K562 (cell line): ENCODE measurements around the gene GDAP2. TPM values are rescaled to one million over a fixed set of nuclear protein-coding genes. Genes with fewer than 3 reads are reported as not detected.

Experiments used
- BRCA1 ChIP-seq, 2 experiments: fragments of 450-650 bp in 1 of 2; sonication (generic) in 1 of 2; formaldehyde crosslinking in 1 of 2; IDR thresholded peaks; 2 replicates each; pipeline versions ENCODE4 v1.5.0 to v1.6.1; 2017 to 2020; ENCODE audit warnings: mild to moderate bottlenecking in 1 of 2, missing genetic modification reagents in 1 of 2
- CAMTA2 ChIP-seq: fragments of 250-450 bp; sonication (Bioruptor Pico); conservative IDR thresholded peaks from 2 replicates; pipeline ENCODE4 v1.5.1; 2022
- CBX1 ChIP-seq: sonication (generic); IDR thresholded peaks from 2 replicates; pipeline ENCODE4 v1.6.1; 2016; ENCODE audit warnings: antibody characterized with exemption, low read depth, mild to moderate bottlenecking
- CC2D1A ChIP-seq: fragments of 450-650 bp; IDR thresholded peaks from 2 replicates; pipeline ENCODE4 v1.6.1; 2017; ENCODE audit warnings: mild to moderate bottlenecking
- CEBPB ChIP-seq: fragments of 450-650 bp; IDR thresholded peaks from 2 replicates; pipeline ENCODE4 v1.6.1; 2016; ENCODE audit warnings: missing genetic modification characterization, missing compliant biosample characterization
- CREM ChIP-seq: IDR thresholded peaks from 2 replicates; pipeline ENCODE4 v1.6.1; 2014; ENCODE audit warnings: antibody characterized with exemption, low read depth
- ETS1 ChIP-seq: conservative IDR thresholded peaks from 2 replicates; pipeline ENCODE4 v1.6.1; 2011; ENCODE audit warnings: low read depth, mild to moderate bottlenecking, low read length; ENCODE audit not compliant: control insufficient read depth
- GATAD2A ChIP-seq: fragments of 450-650 bp; IDR thresholded peaks from 2 replicates; pipeline ENCODE4 v1.6.1; 2017
- KLF6 ChIP-seq: fragments of 250-450 bp; sonication (Bioruptor Pico); IDR thresholded peaks from 2 replicates; pipeline ENCODE4 v1.4.0; 2020; ENCODE audit warnings: mild to moderate bottlenecking, moderate library complexity, borderline replicate concordance
- MECOM ChIP-seq: fragments of 250-450 bp; sonication (Bioruptor Pico); IDR thresholded peaks from 2 replicates; pipeline ENCODE4 v1.8.0; 2022; ENCODE audit warnings: inconsistent platforms
- NCOA6 ChIP-seq: fragments of 450-650 bp; IDR thresholded peaks from 2 replicates; pipeline ENCODE4 v1.6.1; 2017; ENCODE audit warnings: mild to moderate bottlenecking
- NFATC3 ChIP-seq: fragments of 450-650 bp; IDR thresholded peaks from 2 replicates; pipeline ENCODE4 v1.6.1; 2017; ENCODE audit warnings: mild to moderate bottlenecking
- RCOR1 ChIP-seq, 2 experiments: IDR thresholded peaks; 2 replicates each; pipeline ENCODE4 v1.6.1; 2012; ENCODE audit warnings: low read depth in 2 of 2, low read length in 2 of 2, borderline replicate concordance in 1 of 2, improper control_type of control experiment in 1 of 2
- RFX7 ChIP-seq: fragments of 250-450 bp; sonication (Bioruptor Pico); IDR thresholded peaks from 2 replicates; pipeline ENCODE4 v1.5.1; 2021; ENCODE audit warnings: mild to moderate bottlenecking
- TAL1 ChIP-seq: fragments of 450-650 bp; IDR thresholded peaks from 2 replicates; pipeline ENCODE4 v1.6.1; 2016; ENCODE audit warnings: mild to moderate bottlenecking
- THRB ChIP-seq: fragments of 450-650 bp; formaldehyde crosslinking; conservative IDR thresholded peaks from 2 replicates; pipeline ENCODE4 v1.4.0; 2022; ENCODE audit warnings: mild to moderate bottlenecking, missing genetic modification characterization
- UBTF ChIP-seq, 2 experiments: IDR thresholded peaks; 2 replicates each; pipeline ENCODE4 v1.6.1; 2012; ENCODE audit warnings: improper control_type of control experiment in 2 of 2, low read depth in 2 of 2, low read length in 2 of 2, borderline replicate concordance in 1 of 2
- XRCC4 ChIP-seq: IDR thresholded peaks from one replicate; pipeline ENCODE4 v1.6.1; 2011; ENCODE audit not compliant: insufficient read depth, insufficient read length; ENCODE audit errors: extremely low read depth
- ZBTB17 ChIP-seq: fragments of 450-650 bp; formaldehyde crosslinking; IDR thresholded peaks from 2 replicates; pipeline ENCODE4 v1.4.0; 2020; ENCODE audit warnings: mild to moderate bottlenecking
- ZBTB26 ChIP-seq: fragments of 450-650 bp; formaldehyde crosslinking; IDR thresholded peaks from 2 replicates; pipeline ENCODE4 v1.4.0; 2022; ENCODE audit warnings: missing genetic modification characterization
- ZKSCAN3 ChIP-seq: fragments of 250-450 bp; sonication (Bioruptor Pico); IDR thresholded peaks from 2 replicates; pipeline ENCODE4 v1.4.0; 2020
- ZNF146 ChIP-seq: IDR thresholded peaks from one replicate; pipeline ENCODE4 v1.6.1; 2018; ENCODE audit warnings: missing compliant biosample characterization; ENCODE audit not compliant: unreplicated experiment
- ZNF449 ChIP-seq: fragments of 250-450 bp; sonication (Bioruptor Pico); IDR thresholded peaks from 2 replicates; pipeline ENCODE4 v1.8.0; 2022; ENCODE audit warnings: moderate library complexity, mild to moderate bottlenecking, inconsistent platforms
- ZSCAN29 ChIP-seq: fragments of 450-650 bp; IDR thresholded peaks from 2 replicates; pipeline ENCODE4 v1.6.1; 2017
- polyA plus RNA-seq, 8 experiments: library from polyadenylated mRNA; depleted of rRNA in 4 of 8; stranded (reverse) in 5 of 8; unstranded in 3 of 8; fragments of >200 nt; fragmentation: Nextera tagmentation in 2 of 8; fragmentation: Illumina TruSeq in 1 of 8; extraction: Ambion mirVana in 2 of 8; extraction: Trizol in 1 of 8; gene quantifications; 2 replicates each; pipeline versions ENCODE4 v1.2.1 to v1.2.3, GENCODE V29; 2011 to 2014; ENCODE audit warnings: inconsistent platforms in 1 of 8, missing spikeins in 1 of 8
- total RNA-seq, 7 experiments: library from RNA; depleted of rRNA in 6 of 7; stranded (reverse); fragments of >200 nt in 6 of 7; fragmentation: Illumina TruSeq in 2 of 7; extraction: Trizol in 2 of 7; gene quantifications; 2 replicates each; pipeline versions ENCODE4 v1.2.1 to v1.2.3, GENCODE V29; 2011 to 2021; ENCODE audit warnings: low replicate concordance in 1 of 7

The GDAP2 gene
- total and polyA plus RNA-seq, 9 of the 15 experiments (the other 6 are each of a cell fraction or from before 2014, with no cell fraction given): 4.1 to 23.1 (median 13.2) TPM

DNA sequence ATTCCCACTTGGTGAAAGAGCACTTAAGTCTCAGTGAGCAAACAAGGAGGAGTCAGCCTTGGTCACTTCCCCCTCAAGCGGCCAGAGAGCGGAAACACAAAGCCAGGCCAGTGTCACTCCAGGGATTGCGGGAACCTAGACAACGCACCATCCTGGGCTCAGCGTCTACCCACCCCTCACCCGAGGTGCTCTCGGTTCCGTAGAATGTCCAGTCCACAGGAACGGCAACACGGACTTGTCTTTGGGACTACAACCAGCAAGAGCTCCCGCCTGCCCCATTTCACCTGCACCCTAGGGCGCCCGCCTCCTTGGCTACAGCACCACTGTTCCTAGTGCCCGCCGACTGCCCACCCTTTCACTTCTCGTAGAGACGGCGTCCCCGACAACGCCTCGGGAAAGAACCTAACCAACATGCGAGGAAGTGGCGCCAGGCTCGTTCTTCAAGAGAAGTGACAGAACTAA, 509 bp downstream of the GDAP2 start (continued):
- TF ChIP-seq ZBTB26 (CRISPR knock-in tag): no peak
- TF ChIP-seq CC2D1A: no peak
- no peak for TF ChIP-seq ZSCAN29
- TF ChIP-seq MECOM: no peak
- peak; percentile 40; the same call in 1 of the 2 replicates for TF ChIP-seq ETS1
- TF ChIP-seq GATAD2A: no peak
- peak in 1 of 2 experiments; percentile 46; a peak in 1 of 4 replicates for TF ChIP-seq RCOR1 (IDR thresholded peaks at IDR 0.05; ENCODE audit: borderline replicate concordance in 1 of 2, low read depth in 2 of 2, low read length in 2 of 2)
- TF ChIP-seq CREM: peak; percentile 24; the same call in 1 of the 2 replicates
- no peak for TF ChIP-seq RFX7
- 0 out of 4 replicates have a peak, but pooled peaks of 1 of the 2 experiments have one; percentile 71 for TF ChIP-seq UBTF (IDR thresholded peaks at IDR 0.05; ENCODE audit: borderline replicate concordance in 1 of 2, low read depth in 2 of 2, low read length in 2 of 2)
- no peak for TF ChIP-seq NCOA6
- TF ChIP-seq XRCC4: no peak
- TF ChIP-seq CBX1: 0 out of 2 replicates have a peak, but pooled peaks have one; percentile 6
- TF ChIP-seq ZNF449 (CRISPR knock-in tag): no peak
- TF ChIP-seq ZBTB17 (CRISPR knock-in tag): peak; percentile 49; the same call in 1 of the 2 replicates
- no peak for TF ChIP-seq KLF6 (CRISPR knock-in tag)
- 0 out of 2 replicates have a peak, but pooled peaks have one; percentile 37 for TF ChIP-seq THRB (CRISPR knock-in tag)
- no peak for TF ChIP-seq NFATC3
- no peak for TF ChIP-seq ZNF146 (CRISPR knock-in tag)
- TF ChIP-seq CAMTA2 (CRISPR knock-in tag): no peak
- TF ChIP-seq TAL1: no peak
- no peak for TF ChIP-seq BRCA1 (IDR thresholded peaks at IDR 0.05)
- TF ChIP-seq BRCA1 (CRISPR knock-in tag; IDR thresholded peaks at IDR 0.05): peak; percentile 95; the same call in 1 of the 2 replicates
- no peak for TF ChIP-seq ZKSCAN3
- no peak for TF ChIP-seq CEBPB (tag)
